RWPE2 (cell line): ENCODE measurements around the gene TTC34.
"Not testable (repeated sequence)": the region's sequence is repeated elsewhere in the genome, so short reads cannot be mapped to it uniquely, and the experiment has no call there.

ENCODE experiments used
- ATAC-seq: fragments of 200-7000 bp; cut with Tn5 transposase; 3 replicates; pipeline ENCODE4 v1.9.1; 2021; ENCODE audit warnings: low read depth
- DNase-seq: peaks from one replicate; pipeline ENCODE4 v3.0.0-alpha.2; 2020; ENCODE audit warnings: low spot score
- H3K27ac ChIP-seq: fragments of 450-650 bp; 2 replicates; pipeline ENCODE4 v1.5.1; 2017; ENCODE audit warnings: mild to moderate bottlenecking; ENCODE audit not compliant: poor library complexity, severe bottlenecking
- H3K27me3 ChIP-seq: fragments of 250-450 bp; sonication (Bioruptor Pico); 2 replicates; pipeline ENCODE4 v1.5.1; 2021; ENCODE audit warnings: mild to moderate bottlenecking, moderate library complexity; ENCODE audit not compliant: insufficient read depth, poor library complexity, severe bottlenecking
- H3K36me3 ChIP-seq: fragments of 250-450 bp; sonication (Bioruptor Pico); 2 replicates; pipeline ENCODE4 v1.5.1; 2020; ENCODE audit warnings: low read depth, mild to moderate bottlenecking, moderate library complexity
- H3K4me1 ChIP-seq: fragments of 250-450 bp; sonication (Bioruptor Pico); 2 replicates; pipeline ENCODE4 v1.5.1; 2021; ENCODE audit warnings: mild to moderate bottlenecking, moderate library complexity; ENCODE audit not compliant: insufficient read depth, poor library complexity, severe bottlenecking
- H3K4me3 ChIP-seq: fragments of 250-450 bp; sonication (Bioruptor Pico); 2 replicates; pipeline ENCODE4 v1.5.1; 2021; ENCODE audit warnings: mild to moderate bottlenecking, moderate library complexity; ENCODE audit not compliant: severe bottlenecking
- H3K9me3 ChIP-seq: fragments of 250-450 bp; sonication (Bioruptor Pico); 2 replicates; pipeline ENCODE4 v1.5.1; 2021; ENCODE audit warnings: mild to moderate bottlenecking, moderate library complexity; ENCODE audit not compliant: severe bottlenecking
- CTCF ChIP-seq: fragments of 450-650 bp; IDR thresholded peaks from one replicate; pipeline ENCODE4 v1.5.1; 2017; ENCODE audit warnings: mild to moderate bottlenecking, moderate library complexity; ENCODE audit not compliant: poor library complexity, severe bottlenecking

The TTC34 gene

DNA sequence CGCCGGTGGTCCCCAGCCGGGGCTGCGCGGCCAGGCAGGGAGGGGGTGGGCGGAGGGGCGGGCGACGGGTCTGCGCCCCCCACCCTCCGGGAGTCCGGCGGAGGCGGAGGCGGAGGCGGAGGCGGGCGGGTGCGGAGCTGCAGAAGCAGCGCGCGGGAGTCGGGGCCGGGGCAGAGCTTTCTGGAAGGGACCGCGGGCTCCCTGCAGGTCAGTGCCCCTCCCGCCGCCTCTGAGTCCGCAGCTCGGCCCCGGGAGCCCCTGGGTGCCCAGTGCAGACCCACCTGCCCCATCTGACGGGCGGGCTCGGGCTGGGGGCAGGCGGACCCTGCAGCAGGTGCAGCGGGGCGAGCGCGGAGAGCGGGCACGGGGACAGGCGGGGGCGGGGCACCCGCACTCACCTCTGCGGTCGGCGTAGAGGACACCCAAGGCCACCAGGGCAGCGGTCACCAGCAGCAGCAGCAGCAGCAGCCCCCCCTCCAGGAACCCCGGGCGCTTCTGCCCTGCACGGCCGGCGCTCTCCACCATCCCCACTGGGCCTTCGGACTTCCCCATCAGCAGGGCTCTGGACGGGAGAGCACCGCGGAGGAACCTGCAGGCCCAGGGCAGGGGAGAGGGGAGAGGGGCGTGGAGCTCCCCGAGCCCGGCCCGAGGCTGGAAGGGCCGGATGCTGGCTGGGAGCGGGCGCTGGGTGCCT is 172.4 kb downstream of the TTC34 start:
- TF ChIP-seq CTCF, result no peak
- H3K27ac ChIP-seq, result no peak overlapping the region
- H3K9me3 ChIP-seq, result no peaks in the 10 kb centered on the region
- peaks cover 50% of the 10 kb centered on the region for H3K27me3 ChIP-seq
- no peaks in the 10 kb centered on the region for H3K4me1 ChIP-seq
- H3K4me3 ChIP-seq, result no peak overlapping the region
- DNase-seq (peak; percentile 56), ATAC-seq (no peak)
- no peaks in the 10 kb centered on the region for H3K36me3 ChIP-seq

DNA sequence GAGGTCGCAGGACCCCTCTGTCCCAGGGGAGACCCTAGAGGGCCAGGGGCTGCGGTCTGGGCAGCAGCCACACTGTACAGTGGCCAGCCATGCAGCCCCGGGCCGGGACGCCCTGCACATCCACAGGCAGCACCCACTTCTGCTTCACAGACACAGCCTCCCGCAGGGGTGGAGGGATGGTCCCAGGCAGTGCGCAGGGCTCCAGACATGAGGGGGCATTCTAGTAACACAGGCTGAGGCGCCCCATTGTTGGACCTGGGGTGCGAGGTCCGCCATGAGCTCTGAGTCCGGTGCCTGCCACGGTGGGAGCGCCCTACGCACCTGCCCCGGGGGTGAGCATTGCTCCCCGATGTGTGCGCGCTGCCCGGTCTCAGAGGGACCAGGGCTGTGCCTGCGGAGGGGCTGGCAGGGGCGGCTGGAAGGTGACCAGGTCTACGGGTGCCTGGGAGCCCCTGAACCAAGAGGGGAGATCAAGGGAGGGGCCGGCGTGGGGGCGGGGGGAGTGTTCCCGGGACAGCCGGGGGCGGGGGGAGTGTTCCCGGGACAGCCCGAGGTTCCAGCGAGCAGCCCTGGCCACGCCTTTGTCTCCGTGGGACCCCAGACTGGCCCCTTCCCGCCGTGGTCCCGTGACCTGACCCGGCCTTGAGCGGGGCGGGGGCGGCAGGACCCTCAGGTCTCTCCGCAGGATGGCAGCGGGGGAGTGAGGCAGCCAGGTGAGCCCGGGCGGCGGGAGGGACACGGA is 173.1 kb downstream of the TTC34 start:
- peaks cover 50% of the 10 kb centered on the region for H3K27me3 ChIP-seq
- TF ChIP-seq CTCF, result no peak
- DNase-seq, result peak; percentile 50
- H3K36me3 ChIP-seq, result no peaks in the 10 kb centered on the region
- H3K4me3 ChIP-seq, result no peak overlapping the region
- H3K27ac ChIP-seq, result no peak overlapping the region
- peak; percentile 37; the same call in 1 of the 3 replicates for ATAC-seq
- no peaks in the 10 kb centered on the region for H3K4me1 ChIP-seq
- H3K9me3 ChIP-seq, result no peaks in the 10 kb centered on the region

- Histone ChIP-seq H3K27me3 (peaks cover 50% of the 10 kb centered on the region), H3K4me3 (no peak overlapping the region), H3K36me3 (no peaks in the 10 kb centered on the region), H3K27ac (no peak overlapping the region), H3K9me3 (no peaks in the 10 kb centered on the region), H3K4me1 (no peaks in the 10 kb centered on the region)
- peak; percentile 51 for DNase-seq
- no peak for TF ChIP-seq CTCF
- no peak for ATAC-seq
These were observed 173.7 kb downstream of the TTC34 start for GRCh38 chr1:2627746-2628145.

DNA sequence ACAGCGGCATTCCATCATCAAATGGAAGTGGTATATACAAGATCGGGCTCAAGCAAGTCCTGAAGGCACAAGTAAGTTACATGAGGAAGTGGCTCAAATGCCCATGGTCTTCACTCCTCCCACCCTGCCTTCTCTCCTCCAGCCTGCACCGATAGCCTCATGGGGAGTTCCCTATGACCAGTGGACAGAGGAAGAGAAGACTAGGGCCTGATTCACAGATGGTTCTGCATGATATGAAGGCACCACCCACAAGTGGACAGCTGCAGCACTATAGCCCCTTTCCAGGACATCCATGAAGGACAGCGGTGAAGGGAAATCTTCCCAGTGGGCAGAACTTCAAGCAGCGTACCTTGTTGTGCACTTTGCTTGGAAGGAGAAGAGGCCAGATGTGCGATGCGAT is 175.7 kb downstream of the TTC34 start:
- DNase-seq, H3K4me3 ChIP-seq, H3K9me3 ChIP-seq, H3K27ac ChIP-seq, ATAC-seq, H3K36me3 ChIP-seq, H3K4me1 ChIP-seq: not testable (repeated sequence)
- peaks cover 55% of the 10 kb centered on the region for H3K27me3 ChIP-seq

DNA sequence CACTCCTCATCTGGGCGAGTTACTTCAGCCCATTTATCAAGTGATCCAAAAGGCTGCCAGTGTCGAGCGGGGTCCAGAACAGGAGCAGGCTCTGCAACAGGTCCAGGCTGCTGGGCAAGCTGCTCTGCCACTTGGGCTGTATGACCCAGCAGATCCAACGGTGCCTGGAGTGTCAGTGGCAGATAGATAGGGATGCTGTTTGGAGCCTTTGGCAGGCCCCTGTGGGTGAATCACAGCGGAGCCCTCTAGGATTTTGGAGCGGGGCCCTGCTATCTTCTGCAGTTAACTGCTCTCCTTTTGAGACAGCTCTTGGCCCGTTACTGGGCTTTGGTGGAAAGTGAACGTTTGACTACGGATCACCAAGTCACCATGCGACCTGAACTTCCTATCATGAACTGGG is 176.2 kb downstream of the TTC34 start:
- no peak for ATAC-seq
- Histone ChIP-seq H3K4me3 (no peak overlapping the region), H3K27ac (no peak overlapping the region), H3K36me3 (no peaks in the 10 kb centered on the region), H3K27me3 (peaks cover 55% of the 10 kb centered on the region), H3K4me1 (no peaks in the 10 kb centered on the region), H3K9me3 (no peaks in the 10 kb centered on the region)
- DNase-seq, result no peak
- no peak for TF ChIP-seq CTCF
